CD4-positive, alpha-beta T cell treated with Interleukin-17A for 4 hours (primary cell): ENCODE data around the gene RPS6KA5.

Source experiments
- DNase-seq: peaks from one replicate; pipeline ENCODE4 v3.0.0-alpha.2; 2020; ENCODE audit warnings: mixed read lengths

Gene RPS6KA5

DNA sequence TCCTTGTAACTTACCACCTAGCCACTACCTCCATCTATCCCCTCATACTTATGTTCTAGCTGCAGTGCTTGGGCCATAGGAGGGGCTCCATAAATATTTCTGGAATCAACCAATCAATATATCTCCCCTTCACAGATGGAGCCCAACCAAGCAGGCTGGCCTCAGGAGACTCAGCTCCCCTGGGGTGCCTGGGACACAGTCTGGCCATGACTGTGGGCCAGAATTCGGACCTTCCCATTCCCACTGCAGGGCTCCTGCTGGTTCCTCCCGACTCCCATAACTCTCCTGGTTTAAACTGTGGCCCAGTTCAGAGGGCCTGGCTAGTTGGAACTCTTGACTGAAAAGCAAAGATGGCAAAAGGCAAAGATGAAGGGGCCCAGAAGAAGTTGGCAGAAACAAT, 257.2 kb downstream of the RPS6KA5 start:
- no peak for DNase-seq

- no peak for DNase-seq
Observed at GRCh38 chr14:90799420-90799819, 261.0 kb downstream of the RPS6KA5 start.

DNA sequence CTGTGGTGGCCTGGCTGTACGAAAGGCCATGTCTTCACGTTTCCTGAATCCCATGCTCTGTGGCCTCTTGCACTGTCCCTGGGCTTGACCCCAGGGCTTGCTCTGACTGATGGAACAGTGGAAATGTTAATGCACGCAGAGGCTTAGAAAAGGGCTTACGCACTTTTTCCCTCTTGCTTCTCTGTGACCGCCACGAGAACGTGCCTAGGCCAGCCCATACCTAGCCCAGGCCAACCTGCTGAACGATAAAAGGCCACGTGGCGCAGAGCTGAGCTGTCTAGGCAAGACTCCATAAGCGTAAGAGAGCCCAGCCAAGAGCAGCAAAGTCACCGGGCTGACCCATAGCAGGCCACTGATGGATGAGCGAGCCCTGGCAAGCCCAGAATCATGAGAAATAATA, 262.5 kb downstream of the RPS6KA5 start:
- no peak for DNase-seq
